ENCODE results near the gene GRM1.

GRCh38 chr6:146339716-146340115 is 310.9 kb downstream of the GRM1 start:
- no peak for TF ChIP-seq CTCF (IDR thresholded peaks at IDR 0.05)
- no peak for TF ChIP-seq POLR2A (IDR thresholded peaks at IDR 0.05)

Data from lower leg skin (tissue), 3 donors.